ENCODE results near the gene RTN3. TPM values are rescaled to one million over a fixed set of nuclear protein-coding genes. Genes with fewer than 3 reads are reported as not detected.

Gene RTN3
- total and polyA plus RNA-seq, 9 of the 15 experiments (the other 6 are each of a cell fraction or from before 2014, with no cell fraction given): 41.6 to 169 (median 93.5) TPM

DNA sequence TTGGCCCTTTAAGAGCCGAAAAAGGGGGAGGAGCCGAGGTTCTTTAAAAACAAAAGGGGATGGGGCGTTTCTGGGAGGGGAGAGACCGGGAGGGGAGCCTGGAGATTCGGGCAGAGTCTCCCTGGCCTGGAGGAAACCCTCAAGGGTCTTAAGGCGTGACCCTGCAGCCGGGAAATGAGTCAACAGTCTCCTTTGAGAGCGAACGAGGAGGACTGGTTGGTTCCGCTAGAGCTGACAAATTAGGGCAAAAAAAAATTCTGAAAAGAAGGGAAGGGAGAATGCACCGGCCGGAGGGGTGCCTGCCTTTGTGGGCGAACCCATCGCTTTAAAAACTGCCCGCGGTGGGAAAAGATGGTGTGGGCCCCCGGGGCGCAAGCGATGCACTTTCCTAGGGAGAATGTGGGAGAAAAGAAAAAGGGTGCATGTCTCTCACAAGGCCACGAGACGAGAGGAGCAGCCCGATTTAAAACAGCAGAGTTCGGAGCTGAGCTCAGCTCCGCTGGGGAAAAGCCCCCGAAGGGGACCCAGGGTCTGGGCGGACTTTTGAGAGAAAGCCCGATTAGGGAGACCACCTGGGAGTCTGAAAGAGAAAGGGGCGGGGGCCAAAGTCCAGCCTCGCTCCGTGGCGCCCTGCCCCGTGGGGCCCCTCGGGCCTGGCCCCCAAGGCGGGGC lies 86.4 kb downstream of the RTN3 start (continued):
- TF ChIP-seq, protein P1, sequence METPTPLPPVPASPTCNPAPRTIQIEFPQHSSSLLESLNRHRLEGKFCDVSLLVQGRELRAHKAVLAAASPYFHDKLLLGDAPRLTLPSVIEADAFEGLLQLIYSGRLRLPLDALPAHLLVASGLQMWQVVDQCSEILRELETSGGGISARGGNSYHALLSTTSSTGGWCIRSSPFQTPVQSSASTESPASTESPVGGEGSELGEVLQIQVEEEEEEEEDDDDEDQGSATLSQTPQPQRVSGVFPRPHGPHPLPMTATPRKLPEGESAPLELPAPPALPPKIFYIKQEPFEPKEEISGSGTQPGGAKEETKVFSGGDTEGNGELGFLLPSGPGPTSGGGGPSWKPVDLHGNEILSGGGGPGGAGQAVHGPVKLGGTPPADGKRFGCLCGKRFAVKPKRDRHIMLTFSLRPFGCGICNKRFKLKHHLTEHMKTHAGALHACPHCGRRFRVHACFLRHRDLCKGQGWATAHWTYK (CRISPR knock-in tag; IDR thresholded peaks at IDR 0.05): no peak
- TF ChIP-seq ZNF75A (CRISPR knock-in tag; IDR thresholded peaks at IDR 0.05): peak; percentile 71; the same call in 1 of the 2 replicates
- TF ChIP-seq BRCA1 (IDR thresholded peaks at IDR 0.05): no peak
- no peak for TF ChIP-seq BRCA1 (CRISPR knock-in tag; IDR thresholded peaks at IDR 0.05)
- 0 out of 2 replicates have a peak, but pooled peaks have one; percentile 18 for TF ChIP-seq SMARCE1 (IDR thresholded peaks at IDR 0.05)
- TF ChIP-seq HDAC1 (IDR thresholded peaks at IDR 0.05): 0 out of 4 replicates have a peak, but pooled peaks of 1 of the 2 experiments have one; percentile 4
- TF ChIP-seq, protein P2, sequence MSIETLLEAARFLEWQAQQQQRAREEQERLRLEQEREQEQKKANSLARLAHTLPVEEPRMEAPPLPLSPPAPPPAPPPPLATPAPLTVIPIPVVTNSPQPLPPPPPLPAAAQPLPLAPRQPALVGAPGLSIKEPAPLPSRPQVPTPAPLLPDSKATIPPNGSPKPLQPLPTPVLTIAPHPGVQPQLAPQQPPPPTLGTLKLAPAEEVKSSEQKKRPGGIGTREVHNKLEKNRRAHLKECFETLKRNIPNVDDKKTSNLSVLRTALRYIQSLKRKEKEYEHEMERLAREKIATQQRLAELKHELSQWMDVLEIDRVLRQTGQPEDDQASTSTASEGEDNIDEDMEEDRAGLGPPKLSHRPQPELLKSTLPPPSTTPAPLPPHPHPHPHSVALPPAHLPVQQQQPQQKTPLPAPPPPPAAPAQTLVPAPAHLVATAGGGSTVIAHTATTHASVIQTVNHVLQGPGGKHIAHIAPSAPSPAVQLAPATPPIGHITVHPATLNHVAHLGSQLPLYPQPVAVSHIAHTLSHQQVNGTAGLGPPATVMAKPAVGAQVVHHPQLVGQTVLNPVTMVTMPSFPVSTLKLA (conservative IDR thresholded peaks at IDR 0.05): peak in 1 of 2 experiments; percentile 41; a peak in 1 of 4 replicates
- TF ChIP-seq, protein P3, sequence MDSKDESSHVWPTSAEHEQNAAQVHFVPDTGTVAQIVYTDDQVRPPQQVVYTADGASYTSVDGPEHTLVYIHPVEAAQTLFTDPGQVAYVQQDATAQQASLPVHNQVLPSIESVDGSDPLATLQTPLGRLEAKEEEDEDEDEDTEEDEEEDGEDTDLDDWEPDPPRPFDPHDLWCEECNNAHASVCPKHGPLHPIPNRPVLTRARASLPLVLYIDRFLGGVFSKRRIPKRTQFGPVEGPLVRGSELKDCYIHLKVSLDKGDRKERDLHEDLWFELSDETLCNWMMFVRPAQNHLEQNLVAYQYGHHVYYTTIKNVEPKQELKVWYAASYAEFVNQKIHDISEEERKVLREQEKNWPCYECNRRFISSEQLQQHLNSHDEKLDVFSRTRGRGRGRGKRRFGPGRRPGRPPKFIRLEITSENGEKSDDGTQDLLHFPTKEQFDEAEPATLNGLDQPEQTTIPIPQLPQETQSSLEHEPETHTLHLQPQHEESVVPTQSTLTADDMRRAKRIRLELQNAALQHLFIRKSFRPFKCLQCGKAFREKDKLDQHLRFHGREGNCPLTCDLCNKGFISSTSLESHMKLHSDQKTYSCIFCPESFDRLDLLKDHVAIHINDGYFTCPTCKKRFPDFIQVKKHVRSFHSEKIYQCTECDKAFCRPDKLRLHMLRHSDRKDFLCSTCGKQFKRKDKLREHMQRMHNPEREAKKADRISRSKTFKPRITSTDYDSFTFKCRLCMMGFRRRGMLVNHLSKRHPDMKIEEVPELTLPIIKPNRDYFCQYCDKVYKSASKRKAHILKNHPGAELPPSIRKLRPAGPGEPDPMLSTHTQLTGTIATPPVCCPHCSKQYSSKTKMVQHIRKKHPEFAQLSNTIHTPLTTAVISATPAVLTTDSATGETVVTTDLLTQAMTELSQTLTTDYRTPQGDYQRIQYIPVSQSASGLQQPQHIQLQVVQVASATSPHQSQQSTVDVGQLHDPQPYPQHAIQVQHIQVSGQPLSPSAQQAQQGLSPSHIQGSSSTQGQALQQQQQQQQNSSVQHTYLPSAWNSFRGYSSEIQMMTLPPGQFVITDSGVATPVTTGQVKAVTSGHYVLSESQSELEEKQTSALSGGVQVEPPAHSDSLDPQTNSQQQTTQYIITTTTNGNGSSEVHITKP (IDR thresholded peaks at IDR 0.05; ENCODE audit: partially characterized antibody): peak; percentile 94
- TF ChIP-seq TOE1 (IDR thresholded peaks at IDR 0.05; ENCODE audit: borderline replicate concordance): 0 out of 2 replicates have a peak, but pooled peaks have one; percentile 46
- no peak for TF ChIP-seq TOE1 (CRISPR knock-in tag; IDR thresholded peaks at IDR 0.05; ENCODE audit: borderline replicate concordance, low read depth)
- peak; percentile 57; the same call in 1 of the 2 replicates for TF ChIP-seq LCOR (CRISPR knock-in tag; IDR thresholded peaks at IDR 0.05)
- no peak for TF ChIP-seq HLTF (IDR thresholded peaks at IDR 0.05)
- TF ChIP-seq, protein P4, sequence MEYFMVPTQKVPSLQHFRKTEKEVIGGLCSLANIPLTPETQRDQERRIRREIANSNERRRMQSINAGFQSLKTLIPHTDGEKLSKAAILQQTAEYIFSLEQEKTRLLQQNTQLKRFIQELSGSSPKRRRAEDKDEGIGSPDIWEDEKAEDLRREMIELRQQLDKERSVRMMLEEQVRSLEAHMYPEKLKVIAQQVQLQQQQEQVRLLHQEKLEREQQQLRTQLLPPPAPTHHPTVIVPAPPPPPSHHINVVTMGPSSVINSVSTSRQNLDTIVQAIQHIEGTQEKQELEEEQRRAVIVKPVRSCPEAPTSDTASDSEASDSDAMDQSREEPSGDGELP (CRISPR knock-in tag; IDR thresholded peaks at IDR 0.05; ENCODE audit: borderline replicate concordance): peak; percentile 35; the same call in 1 of the 2 replicates
- TF ChIP-seq KAT7 (CRISPR knock-in tag; IDR thresholded peaks at IDR 0.05; ENCODE audit: borderline replicate concordance): 0 out of 2 replicates have a peak, but pooled peaks have one; percentile 51
- no peak for TF ChIP-seq HDAC8 (tag; IDR thresholded peaks at IDR 0.05)
- TF ChIP-seq, protein P5, sequence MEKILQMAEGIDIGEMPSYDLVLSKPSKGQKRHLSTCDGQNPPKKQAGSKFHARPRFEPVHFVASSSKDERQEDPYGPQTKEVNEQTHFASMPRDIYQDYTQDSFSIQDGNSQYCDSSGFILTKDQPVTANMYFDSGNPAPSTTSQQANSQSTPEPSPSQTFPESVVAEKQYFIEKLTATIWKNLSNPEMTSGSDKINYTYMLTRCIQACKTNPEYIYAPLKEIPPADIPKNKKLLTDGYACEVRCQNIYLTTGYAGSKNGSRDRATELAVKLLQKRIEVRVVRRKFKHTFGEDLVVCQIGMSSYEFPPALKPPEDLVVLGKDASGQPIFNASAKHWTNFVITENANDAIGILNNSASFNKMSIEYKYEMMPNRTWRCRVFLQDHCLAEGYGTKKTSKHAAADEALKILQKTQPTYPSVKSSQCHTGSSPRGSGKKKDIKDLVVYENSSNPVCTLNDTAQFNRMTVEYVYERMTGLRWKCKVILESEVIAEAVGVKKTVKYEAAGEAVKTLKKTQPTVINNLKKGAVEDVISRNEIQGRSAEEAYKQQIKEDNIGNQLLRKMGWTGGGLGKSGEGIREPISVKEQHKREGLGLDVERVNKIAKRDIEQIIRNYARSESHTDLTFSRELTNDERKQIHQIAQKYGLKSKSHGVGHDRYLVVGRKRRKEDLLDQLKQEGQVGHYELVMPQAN (IDR thresholded peaks at IDR 0.05; ENCODE audit: borderline replicate concordance): peak; percentile 56; the same call in 1 of the 2 replicates
- TF ChIP-seq NR3C1 (CRISPR knock-in tag; IDR thresholded peaks at IDR 0.05): no peak
- peak; percentile 47; the same call in 1 of the 2 replicates for TF ChIP-seq HDAC2 (IDR thresholded peaks at IDR 0.05)

All from K562 (cell line).